ES-I3 (cell line): ENCODE results near the gene NPHP4.
A peak's percentile ranks its signal among the peaks of the same experiment; 100 is the strongest.
"Not testable (repeated sequence)": the region's sequence is repeated elsewhere in the genome, so short reads cannot be mapped to it uniquely, and the experiment has no call there.

Source experiments
- H3K36me3 ChIP-seq: 2 replicates; pipeline ENCODE4 v1.6.1; 2013; ENCODE audit warnings: mild to moderate bottlenecking, low read length, control low read depth, moderate library complexity; ENCODE audit not compliant: insufficient read depth
- H3K4me1 ChIP-seq: 2 replicates; pipeline ENCODE4 v1.6.1; 2013; ENCODE audit warnings: mild to moderate bottlenecking, control low read depth, low read length; ENCODE audit not compliant: insufficient read depth
- H3K9ac ChIP-seq: 2 replicates; pipeline ENCODE4 v1.6.1; 2013; ENCODE audit warnings: low read depth, mild to moderate bottlenecking, low read length, moderate library complexity
- H3K9me3 ChIP-seq: 2 replicates; pipeline ENCODE4 v1.6.1; 2013; ENCODE audit warnings: mild to moderate bottlenecking, low read length, moderate library complexity; ENCODE audit not compliant: control insufficient read depth, insufficient read depth

The NPHP4 gene

GRCh38 chr1:5903031-5903430 is 89.2 kb downstream of the NPHP4 start:
- no peaks in the 10 kb centered on the region for H3K36me3 ChIP-seq

GRCh38 chr1:5901841-5902240 is 90.4 kb downstream of the NPHP4 start:
- Histone ChIP-seq H3K9ac (no peak overlapping the region), H3K4me1 (peaks cover 12% of the 10 kb centered on the region), H3K9me3 (no peaks in the 10 kb centered on the region), H3K36me3 (no peaks in the 10 kb centered on the region)

More at GRCh38 chr1:5903031-5903430, 89.2 kb downstream of the NPHP4 start:
- H3K9ac ChIP-seq = no peak overlapping the region
- peaks cover 8% of the 10 kb centered on the region; the same call in 1 of the 2 replicates for H3K4me1 ChIP-seq
- no peaks in the 10 kb centered on the region for H3K9me3 ChIP-seq

GRCh38 chr1:5901150-5901549 is 91.1 kb downstream of the NPHP4 start:
- H3K9ac ChIP-seq = no peak overlapping the region
- H3K9me3 ChIP-seq = no peaks in the 10 kb centered on the region
- H3K36me3 ChIP-seq = no peaks in the 10 kb centered on the region
- H3K4me1 ChIP-seq = peaks cover 12% of the 10 kb centered on the region

- Histone ChIP-seq H3K36me3 (no peaks in the 10 kb centered on the region), H3K9ac (no peak overlapping the region), H3K9me3 (no peaks in the 10 kb centered on the region), H3K4me1 (peaks cover 12% of the 10 kb centered on the region)
These were observed 94.0 kb downstream of the NPHP4 start for GRCh38 chr1:5898266-5898665.

- H3K36me3 ChIP-seq = no peaks in the 10 kb centered on the region
- H3K9me3 ChIP-seq = no peaks in the 10 kb centered on the region
- peaks cover 9% of the 10 kb centered on the region for H3K4me1 ChIP-seq
- H3K9ac ChIP-seq = peak overlapping the region; percentile 19; the same call in 1 of the 2 replicates
These were observed 95.2 kb downstream of the NPHP4 start for GRCh38 chr1:5896706-5897660.

GRCh38 chr1:5895446-5896406 is 96.5 kb downstream of the NPHP4 start:
- Histone ChIP-seq H3K4me1 (peaks cover 4% of the 10 kb centered on the region; the same call in 1 of the 2 replicates), H3K36me3 (no peaks in the 10 kb centered on the region), H3K9ac (no peak overlapping the region), H3K9me3 (no peaks in the 10 kb centered on the region)

- not testable (repeated sequence) for H3K36me3 ChIP-seq, H3K4me1 ChIP-seq, H3K9me3 ChIP-seq, H3K9ac ChIP-seq
These were observed 98.4 kb downstream of the NPHP4 start for GRCh38 chr1:5893699-5894278.

GRCh38 chr1:5892329-5892728 is 99.9 kb downstream of the NPHP4 start:
- Histone ChIP-seq H3K9me3 (no peaks in the 10 kb centered on the region), H3K36me3 (no peaks in the 10 kb centered on the region), H3K9ac (no peak overlapping the region), H3K4me1 (peaks cover 4% of the 10 kb centered on the region)

GRCh38 chr1:5891736-5892135 is 100.5 kb downstream of the NPHP4 start:
- no peaks in the 10 kb centered on the region for H3K36me3 ChIP-seq
- peaks cover 3% of the 10 kb centered on the region; the same call in 1 of the 2 replicates for H3K4me1 ChIP-seq
- no peak overlapping the region for H3K9ac ChIP-seq
- H3K9me3 ChIP-seq = no peaks in the 10 kb centered on the region

- Histone ChIP-seq H3K36me3 (no peaks in the 10 kb centered on the region), H3K9ac (no peak overlapping the region), H3K4me1 (peaks cover 3% of the 10 kb centered on the region; the same call in 1 of the 2 replicates), H3K9me3 (no peaks in the 10 kb centered on the region)
These were observed 101.1 kb downstream of the NPHP4 start for GRCh38 chr1:5891137-5891536.

GRCh38 chr1:5890346-5891106 is 101.7 kb downstream of the NPHP4 start:
- Histone ChIP-seq H3K4me1 (peaks cover 3% of the 10 kb centered on the region; the same call in 1 of the 2 replicates), H3K9ac (no peak overlapping the region), H3K9me3 (no peaks in the 10 kb centered on the region), H3K36me3 (no peaks in the 10 kb centered on the region)

GRCh38 chr1:5889901-5890300 is 102.3 kb downstream of the NPHP4 start:
- H3K9ac ChIP-seq = no peak overlapping the region
- no peaks in the 10 kb centered on the region for H3K36me3 ChIP-seq
- peaks cover 3% of the 10 kb centered on the region; the same call in 1 of the 2 replicates for H3K4me1 ChIP-seq
- no peaks in the 10 kb centered on the region for H3K9me3 ChIP-seq

- Histone ChIP-seq H3K4me1 (peaks cover 3% of the 10 kb centered on the region; the same call in 1 of the 2 replicates), H3K36me3 (no peaks in the 10 kb centered on the region), H3K9me3 (no peaks in the 10 kb centered on the region), H3K9ac (no peak overlapping the region)
These were observed 102.8 kb downstream of the NPHP4 start for GRCh38 chr1:5889462-5889861.
